GM10847 (cell line): ENCODE results near the gene NRL.

Experiments used
- POLR2A ChIP-seq: IDR thresholded peaks from 2 replicates; pipeline ENCODE4 v1.6.1; 2011; ENCODE audit not compliant: insufficient read length; ENCODE audit errors: extremely low read depth

Gene NRL

DNA sequence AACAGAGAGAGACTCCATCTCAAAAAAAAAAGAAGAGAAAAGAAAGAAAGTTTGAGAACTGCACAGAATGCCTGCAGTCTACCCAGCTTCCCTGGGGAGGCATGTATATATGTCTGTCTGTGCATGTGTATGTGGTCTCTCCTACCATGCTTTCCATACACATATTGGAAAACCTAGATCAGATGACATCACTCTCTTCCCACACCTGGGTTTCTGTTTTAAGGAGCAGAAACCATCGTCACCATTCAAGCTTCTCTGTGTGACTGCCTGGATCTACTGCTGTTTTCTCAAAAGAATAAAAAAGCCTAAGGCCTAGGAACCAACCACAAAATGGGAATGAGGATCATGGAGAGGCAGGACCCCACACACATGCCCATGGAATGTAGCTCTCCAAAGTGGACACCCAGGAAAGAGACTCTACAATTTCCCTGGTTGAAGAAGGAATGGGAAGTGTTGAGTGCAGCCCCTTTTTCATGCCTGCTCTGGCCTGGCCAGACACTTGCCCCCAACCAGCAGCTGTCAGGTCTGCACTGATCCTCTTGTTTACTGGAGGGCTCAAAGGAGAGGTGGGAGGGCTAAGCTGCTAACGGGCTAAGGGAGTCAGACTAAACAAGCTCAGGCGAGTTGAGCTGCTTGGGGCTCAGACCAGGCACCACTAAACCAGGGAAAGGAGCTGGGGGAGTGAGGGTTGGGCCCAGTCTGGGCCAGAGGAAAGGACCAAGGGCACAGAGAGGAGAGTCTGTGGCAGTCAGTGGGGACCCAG is 28.4 kb downstream of the NRL start:
- TF ChIP-seq POLR2A, result no peak

DNA sequence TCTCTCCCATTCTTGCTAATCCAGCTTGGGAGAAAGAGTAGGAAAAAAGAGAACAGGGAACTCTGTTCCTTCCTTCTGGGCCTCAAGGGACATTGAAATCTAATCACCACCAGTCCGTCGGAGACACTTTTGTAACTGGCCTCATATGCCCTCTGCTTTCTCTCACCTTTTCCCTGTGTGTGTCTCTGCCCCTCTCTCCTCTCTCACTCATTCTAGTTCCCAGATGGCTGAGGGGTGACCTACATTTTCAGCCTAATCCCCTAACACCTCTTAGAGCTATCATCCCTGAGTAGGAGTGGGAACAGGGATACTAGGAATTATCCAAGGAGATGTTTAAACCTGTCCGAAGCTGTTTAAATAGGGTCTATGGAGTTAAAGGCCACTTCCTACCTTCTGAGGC is 29.5 kb downstream of the NRL start:
- TF ChIP-seq POLR2A, result no peak

DNA sequence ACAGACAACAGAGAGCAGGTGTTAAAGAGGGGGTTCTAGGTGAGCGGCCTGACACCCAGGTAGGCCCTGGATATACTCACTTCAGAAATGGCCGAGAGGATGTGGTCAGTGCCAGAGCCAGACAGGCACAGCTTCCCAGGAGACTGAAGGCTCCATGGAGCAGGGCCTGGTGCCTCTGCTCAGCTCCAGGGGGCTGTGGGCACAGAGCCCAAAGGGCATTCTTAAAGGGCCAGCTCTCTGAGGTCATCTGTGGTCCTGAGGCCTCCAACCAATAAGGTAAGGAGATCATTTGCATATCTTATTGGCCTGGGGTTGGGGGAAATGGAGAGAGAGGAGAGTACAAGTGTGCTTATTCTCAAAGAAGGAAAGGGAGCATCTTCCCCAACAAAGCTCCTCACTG is 30.3 kb downstream of the NRL start:
- no peak for TF ChIP-seq POLR2A

DNA sequence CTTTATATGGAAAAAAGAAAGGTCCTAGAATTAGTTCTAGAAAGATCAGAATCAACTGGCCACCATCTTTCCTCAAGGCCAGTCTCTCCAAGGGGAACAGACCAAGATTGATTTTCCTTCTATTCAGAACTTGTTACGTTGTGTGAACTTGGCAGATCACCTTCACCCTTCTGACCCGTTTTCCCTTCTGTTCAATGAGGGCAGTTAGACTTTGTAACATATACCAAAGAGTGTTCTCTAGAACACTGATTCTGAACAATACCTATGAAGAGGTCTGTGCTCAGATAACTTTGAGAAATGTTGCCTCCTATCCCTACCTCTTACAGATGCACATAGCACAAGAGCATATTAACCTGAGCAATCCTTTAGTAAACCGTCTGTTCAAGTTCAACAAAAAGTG is 31.3 kb downstream of the NRL start:
- no peak for TF ChIP-seq POLR2A

DNA sequence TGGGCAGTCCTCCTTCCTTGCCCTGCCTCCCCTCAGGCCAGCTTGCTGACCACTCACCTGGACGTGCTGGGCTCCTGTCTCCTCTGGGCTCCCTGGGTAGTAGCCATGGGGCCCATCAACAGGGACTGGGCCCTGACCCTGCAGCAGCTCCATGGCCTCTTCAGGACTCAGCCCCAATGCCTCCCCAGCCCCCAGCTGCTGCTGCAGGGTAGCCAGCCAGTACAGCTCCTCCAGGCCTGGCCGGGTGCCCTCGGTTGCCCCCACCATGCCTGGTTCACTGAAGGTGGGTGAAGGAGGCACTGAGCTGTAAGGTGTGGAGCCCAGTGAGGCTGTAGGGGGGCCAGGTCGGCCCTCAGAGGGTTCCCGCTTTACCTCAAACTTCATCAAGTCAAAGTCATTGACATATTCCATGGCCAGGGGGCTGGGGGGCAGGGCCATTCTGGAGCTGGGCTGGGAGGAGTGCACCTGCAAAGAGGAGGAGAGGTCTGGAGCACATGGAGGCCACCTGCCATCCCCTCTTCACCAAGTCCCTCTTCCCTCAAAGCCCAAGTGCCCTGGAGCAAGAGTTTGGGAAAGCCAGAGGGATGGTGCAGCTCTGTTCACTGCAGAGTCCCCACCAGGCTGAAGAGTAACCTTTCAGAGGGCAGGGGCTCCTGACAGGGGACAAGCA is 32.2 kb downstream of the NRL start:
- no peak for TF ChIP-seq POLR2A

DNA sequence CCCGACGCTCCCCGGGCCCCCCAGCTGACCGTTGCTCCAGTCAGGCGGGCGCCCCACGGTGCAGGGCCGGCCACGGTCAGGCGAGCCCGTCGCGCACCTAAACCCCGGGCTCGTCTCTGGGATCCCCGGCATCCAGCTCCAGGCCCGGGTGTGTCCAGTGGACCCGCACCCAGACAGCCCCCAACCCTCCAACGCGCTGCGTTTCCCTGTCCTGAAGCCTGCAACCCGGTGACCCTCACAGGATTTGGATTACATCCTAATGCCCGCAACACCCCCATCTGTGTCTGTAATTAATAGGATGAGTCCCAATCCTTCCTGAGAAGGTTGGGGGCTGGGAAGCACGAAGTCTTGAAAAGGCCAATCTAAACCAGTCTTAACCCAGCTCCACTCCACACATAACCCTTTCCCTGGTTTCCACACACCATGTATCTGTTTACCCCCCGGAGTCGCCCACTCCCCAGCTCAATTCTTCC is 33.0 kb downstream of the NRL start:
- no peak for TF ChIP-seq POLR2A

DNA sequence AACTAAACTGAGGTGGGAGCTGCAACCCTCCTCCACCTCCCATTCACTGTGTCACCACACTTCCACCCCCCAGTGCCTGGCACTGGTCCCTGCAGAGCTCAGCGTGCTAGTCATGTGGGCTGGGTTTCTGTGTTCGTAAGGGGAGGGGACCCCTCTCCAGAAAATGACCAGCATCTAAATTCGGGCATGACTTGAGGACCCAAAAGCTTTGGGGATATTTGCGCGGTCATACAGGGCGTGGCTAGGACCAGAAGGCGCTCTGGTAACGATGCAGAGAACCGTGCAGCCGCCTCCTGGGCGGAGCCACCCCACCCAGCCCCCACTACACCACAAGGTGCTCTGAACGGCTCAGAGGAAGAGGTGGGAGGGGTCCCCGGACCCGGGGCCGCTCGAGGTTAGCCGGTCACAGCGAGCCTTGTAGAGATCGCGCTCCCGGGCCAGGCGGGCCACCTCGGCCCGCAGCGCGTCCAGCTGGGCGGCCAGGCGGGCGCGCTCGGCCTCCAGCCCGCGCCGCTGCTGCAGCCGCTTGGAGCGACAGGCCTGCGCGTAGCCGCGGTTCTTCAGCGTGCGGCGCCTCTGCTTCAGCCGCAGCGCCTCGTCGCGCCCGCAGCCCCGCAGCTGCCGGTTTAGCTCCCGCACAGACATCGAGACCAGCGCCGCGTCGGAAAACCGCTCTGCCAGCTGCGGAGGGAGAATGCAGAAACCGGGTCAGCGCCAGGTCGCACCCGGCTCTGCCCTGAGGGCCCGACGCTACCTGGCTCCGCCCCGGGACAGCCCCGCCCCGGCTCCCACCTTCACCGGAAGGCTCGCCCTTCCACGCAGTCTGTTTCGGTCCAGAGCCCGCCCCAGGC is 33.6 kb downstream of the NRL start:
- peak; percentile 57 for TF ChIP-seq POLR2A

DNA sequence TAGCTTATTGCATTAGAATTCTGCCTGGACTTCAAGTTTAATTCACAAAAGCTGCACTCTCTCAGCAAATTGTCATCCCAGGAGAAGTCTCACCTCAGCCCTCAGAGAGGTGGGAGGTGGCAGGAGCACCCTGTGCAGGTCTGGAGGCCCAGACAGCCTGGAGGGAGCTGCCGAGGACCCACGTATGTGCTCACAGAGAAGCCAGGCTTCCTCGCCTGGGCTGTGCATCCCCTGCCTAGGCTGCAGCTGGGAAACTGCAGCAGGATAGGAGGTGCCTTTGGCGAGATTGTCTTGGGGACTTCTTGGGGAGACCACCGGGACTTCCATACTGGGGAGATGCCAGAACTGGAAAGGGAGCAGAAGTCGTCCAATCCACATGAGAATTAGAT is 34.6 kb downstream of the NRL start:
- TF ChIP-seq POLR2A, result no peak

DNA sequence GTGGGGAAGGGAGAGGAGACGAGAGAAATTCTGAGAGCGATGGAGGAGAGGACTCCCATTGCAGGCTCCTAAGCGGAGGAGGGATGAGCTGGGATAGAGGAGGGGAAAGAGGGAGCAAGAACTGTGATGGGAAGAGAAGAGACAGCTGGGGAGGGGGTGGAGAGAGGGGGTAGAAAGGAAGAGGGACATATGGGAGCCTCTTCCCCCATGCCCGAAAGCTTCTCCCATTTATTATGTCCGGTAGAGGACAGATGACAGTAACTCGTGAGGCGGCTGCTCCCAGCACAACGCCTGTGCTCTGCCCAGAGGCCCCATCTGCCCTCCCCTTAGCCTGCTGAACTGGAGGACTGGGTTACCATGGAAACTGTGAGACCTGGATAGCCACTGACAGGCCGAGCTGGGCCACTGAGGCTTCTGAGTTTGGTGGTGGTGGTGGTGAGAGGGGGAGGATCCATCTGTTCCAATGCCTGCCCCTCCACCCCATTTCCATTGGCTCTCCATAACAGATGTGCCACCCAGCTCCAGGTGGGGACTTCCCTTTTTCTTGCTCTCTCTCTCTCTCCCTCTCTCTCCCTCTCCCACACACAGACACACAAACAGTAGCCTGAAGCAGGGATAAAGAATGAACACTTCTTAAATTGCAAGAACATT is 35.1 kb downstream of the NRL start:
- TF ChIP-seq POLR2A, result no peak

DNA sequence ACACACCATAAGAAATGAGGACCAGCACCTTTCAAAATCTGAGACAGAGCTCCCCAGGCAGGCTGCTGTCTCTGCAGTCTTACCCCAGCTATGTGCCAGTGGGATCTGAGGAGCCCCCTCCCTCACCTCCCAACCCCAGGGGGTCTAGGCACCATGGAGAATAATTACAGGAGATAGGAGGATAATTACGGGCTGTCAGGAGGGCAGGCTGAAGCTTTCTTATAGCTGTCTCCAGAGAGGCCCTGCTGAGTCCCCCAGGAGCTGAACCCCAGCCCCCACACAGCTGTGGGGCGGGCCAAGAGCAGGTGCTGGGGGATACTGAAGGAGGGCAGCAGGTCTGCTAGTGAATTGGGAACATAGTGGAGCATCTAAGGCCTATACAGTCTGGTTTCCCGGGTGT is 36.6 kb downstream of the NRL start:
- no peak for TF ChIP-seq POLR2A

DNA sequence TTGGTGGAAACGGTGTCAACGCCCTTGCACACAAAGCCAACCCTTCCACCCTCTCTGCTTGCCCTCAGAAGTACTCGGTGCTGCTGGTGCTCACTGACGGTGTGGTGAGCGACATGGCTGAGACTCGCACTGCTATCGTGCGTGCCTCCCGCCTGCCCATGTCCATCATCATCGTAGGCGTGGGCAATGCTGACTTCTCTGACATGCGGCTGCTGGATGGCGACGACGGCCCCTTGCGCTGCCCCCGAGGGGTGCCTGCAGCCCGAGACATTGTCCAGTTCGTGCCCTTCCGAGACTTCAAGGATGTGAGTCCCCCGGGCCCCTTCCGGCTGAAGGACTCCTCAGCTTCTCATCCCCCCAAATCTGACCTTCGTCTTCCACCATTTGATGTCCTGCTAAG is 37.7 kb downstream of the NRL start:
- no peak for TF ChIP-seq POLR2A

DNA sequence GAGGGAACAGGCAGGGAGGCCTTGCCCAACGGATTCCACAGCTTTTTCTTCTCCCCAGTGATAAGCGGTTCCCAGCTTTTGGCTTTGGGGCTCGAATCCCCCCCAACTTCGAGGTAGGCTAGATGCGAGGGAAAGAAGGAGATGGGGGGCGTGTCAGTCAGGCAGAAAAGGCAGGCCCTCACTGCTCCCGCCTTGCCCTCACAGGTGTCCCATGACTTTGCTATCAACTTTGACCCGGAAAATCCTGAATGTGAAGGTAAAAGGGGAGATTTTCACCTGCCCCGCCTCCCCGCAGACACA is 38.5 kb downstream of the NRL start:
- no peak for TF ChIP-seq POLR2A

DNA sequence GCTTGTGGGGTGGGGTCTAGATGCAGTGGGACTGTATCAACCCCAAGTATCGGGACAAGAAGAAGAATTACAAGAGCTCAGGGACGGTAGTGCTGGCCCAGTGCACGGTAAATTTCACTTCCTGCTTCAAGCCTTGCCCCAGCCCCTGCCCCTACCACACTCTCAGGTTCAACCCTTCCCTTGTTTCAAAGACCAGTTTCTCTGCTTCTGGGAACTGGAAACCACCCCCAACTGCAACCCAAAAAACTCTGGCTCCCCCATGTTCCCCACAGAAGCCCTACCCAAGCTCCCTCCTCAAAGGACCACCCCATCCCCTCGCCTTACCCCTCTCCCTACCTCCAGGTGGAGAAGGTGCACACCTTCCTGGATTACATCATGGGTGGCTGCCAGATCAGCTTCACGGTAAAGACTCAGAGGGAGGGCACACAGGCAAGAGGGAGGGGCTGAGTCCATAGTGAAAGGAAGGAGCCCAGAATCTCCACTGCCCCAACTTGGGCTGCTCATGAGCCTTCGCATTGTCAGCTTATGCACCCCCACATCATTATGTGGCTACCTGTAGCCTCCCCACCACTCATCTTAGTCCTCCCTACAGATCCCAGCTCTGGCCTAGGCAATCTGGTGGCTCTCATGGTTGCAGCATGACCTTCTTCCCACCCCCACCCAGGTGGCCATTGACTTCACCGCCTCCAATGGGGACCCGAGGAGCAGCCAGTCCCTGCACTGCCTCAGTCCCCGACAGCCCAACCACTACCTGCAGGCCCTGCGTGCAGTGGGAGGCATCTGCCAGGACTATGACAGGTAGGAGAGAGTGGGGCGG is 39.1 kb downstream of the NRL start:
- TF ChIP-seq POLR2A, result no peak

DNA sequence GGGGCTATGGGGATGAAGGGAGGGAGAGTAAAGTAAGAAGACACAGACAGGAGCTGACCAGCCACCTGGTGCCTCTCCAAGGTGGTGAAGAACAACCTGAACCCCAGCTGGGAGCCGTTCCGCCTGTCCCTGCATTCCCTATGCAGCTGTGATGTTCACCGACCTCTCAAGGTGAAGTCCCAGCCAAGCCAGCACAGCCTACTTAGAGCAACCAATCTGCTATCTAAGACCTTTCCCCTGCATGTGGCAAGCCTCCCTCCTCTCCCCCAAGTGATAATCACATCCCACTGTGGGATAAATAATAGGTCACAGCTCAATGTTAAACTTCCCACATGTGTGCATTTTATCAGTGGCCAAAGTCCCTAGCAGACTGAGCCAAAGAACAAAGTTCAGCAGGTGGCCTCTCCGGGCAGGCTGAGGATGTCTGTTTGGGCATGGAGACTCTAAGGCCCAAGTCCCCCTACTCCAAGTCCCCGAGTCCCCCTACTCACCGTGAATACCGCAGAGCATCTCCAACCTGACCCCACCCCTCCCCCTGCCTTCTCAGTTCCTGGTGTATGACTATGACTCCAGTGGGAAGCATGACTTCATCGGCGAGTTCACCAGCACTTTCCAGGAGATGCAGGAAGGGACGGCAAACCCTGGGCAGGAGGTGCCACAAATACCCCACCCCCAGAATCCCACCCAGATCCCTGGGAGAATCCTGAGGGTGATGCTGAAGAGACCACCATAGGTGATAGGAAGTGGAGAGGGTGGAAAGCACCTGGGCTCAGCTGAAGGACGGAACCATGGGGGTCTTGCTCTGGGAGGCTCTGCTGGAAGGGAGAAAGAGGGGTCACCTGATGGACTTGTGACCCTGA is 39.9 kb downstream of the NRL start:
- TF ChIP-seq POLR2A, result no peak
